ENCODE data around the gene PPP1R37. TPM values are rescaled to one million over a fixed set of nuclear protein-coding genes. Genes with fewer than 3 reads are reported as not detected.

Gene PPP1R37, protein sequence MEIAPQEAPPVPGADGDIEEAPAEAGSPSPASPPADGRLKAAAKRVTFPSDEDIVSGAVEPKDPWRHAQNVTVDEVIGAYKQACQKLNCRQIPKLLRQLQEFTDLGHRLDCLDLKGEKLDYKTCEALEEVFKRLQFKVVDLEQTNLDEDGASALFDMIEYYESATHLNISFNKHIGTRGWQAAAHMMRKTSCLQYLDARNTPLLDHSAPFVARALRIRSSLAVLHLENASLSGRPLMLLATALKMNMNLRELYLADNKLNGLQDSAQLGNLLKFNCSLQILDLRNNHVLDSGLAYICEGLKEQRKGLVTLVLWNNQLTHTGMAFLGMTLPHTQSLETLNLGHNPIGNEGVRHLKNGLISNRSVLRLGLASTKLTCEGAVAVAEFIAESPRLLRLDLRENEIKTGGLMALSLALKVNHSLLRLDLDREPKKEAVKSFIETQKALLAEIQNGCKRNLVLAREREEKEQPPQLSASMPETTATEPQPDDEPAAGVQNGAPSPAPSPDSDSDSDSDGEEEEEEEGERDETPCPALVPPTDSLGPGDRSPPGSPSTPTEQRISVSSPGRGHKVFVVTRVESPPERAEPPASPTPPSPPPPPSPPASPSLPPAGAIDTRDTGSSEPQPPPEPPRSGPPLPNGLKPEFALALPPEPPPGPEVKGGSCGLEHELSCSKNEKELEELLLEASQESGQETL
- total RNA-seq (2022): 45.7 and 59.7 TPM in 2 replicates
- Bru-seq, nascent RNA: percentile 77 among the genes with signal in this experiment
- percentile 84 among the genes with signal in this experiment for BruChase-seq, experiment 1, labeled RNA remaining after a 6-hour chase
- percentile 83 among the genes with signal in this experiment for BruChase-seq, experiment 2, labeled RNA remaining after a 2-hour chase
- long read RNA-seq, partial matches to known transcripts: 1 of 2 reads
- long read RNA-seq, other reads (novel, unspliced or antisense): 0 of 2 reads

DNA sequence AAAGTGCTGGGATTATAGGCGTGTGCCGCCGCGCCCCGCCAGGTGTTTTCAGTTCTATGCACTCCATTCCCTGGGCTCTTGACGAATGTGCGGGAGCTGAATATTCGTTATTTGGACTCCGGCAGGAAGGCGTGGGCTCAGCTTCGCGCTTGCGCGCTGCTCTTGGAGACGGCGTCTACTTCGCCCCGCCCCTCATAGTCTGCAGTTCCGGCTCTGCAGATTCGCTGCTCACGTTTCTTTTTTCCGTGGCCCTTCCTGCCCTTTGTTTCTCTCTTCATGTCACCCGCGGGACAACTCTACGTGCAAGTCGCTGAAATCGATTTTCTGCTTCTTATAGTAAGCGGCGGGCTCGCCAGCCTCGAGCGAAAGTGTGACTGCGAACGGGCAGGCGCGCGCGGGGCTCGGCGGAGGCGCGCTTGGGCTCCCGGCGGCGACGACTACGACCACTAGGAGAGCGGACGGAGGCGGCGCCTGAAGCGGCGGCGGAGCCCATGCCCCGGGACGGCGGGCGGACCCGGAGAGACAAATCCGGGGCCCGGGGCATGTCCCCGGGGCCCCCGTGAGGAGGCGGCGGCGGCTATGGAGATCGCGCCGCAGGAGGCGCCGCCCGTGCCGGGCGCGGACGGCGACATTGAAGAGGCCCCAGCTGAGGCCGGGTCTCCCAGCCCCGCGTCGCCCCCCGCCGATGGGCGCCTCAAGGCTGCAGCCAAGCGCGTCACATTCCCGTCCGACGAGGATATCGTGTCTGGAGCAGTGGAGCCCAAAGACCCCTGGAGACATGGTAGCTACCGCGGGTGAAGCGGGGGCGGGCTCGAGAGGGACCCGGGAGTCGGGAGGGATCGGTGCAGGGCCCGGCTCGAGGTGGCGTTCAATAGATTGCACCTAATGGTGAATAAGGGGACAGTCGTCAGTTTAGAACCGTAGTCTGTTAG, at the start of gene PPP1R37:
TSS of gene PPP1R37 (plus strand) at position 433 of the 932 bp plus-strand sequence. CDS start at position 580, 147 bp downstream.
- Mint-ChIP-seq H3K27ac (ENCODE audit: unreplicated experiment) (peak within 1 kb of the TSS; percentile 96), H3K4me3 (ENCODE audit: low read depth, unreplicated experiment) (peak within 1 kb of the TSS; percentile 77), H3K4me1 (ENCODE audit: low read depth, unreplicated experiment) (peaks cover 43% of the 10 kb centered on the region), H3K27me3 (ENCODE audit: unreplicated experiment) (no peaks in the 10 kb centered on the region), H3K36me3 (ENCODE audit: insufficient read depth, unreplicated experiment) (peaks cover 77% of the 10 kb centered on the region), H3K9me3 (ENCODE audit: low read depth, unreplicated experiment) (no peaks in the 10 kb centered on the region)
- BruUV-seq (replicated peaks): no TSS peak
- peak; percentile 96 for DNase-seq
- intact Hi-C loops (cut with micrococcal nuclease; ENCODE audit: unreplicated experiment): loop anchor here (5.0 kb wide), 1 partner anchor 34 kb away; no protein-coding TSS in a partner anchor
- TF ChIP-seq, protein P1, sequence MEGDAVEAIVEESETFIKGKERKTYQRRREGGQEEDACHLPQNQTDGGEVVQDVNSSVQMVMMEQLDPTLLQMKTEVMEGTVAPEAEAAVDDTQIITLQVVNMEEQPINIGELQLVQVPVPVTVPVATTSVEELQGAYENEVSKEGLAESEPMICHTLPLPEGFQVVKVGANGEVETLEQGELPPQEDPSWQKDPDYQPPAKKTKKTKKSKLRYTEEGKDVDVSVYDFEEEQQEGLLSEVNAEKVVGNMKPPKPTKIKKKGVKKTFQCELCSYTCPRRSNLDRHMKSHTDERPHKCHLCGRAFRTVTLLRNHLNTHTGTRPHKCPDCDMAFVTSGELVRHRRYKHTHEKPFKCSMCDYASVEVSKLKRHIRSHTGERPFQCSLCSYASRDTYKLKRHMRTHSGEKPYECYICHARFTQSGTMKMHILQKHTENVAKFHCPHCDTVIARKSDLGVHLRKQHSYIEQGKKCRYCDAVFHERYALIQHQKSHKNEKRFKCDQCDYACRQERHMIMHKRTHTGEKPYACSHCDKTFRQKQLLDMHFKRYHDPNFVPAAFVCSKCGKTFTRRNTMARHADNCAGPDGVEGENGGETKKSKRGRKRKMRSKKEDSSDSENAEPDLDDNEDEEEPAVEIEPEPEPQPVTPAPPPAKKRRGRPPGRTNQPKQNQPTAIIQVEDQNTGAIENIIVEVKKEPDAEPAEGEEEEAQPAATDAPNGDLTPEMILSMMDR (IDR thresholded peaks at IDR 0.05; ENCODE audit: unreplicated experiment): no peak
- CTCF ChIA-PET: interaction anchor here (0.6 to 2.1 kb wide), 15 partner anchors 8 to 550 kb away, joined by 3 to 19 read pairs (median 4); no protein-coding TSS in a partner anchor

DNA sequence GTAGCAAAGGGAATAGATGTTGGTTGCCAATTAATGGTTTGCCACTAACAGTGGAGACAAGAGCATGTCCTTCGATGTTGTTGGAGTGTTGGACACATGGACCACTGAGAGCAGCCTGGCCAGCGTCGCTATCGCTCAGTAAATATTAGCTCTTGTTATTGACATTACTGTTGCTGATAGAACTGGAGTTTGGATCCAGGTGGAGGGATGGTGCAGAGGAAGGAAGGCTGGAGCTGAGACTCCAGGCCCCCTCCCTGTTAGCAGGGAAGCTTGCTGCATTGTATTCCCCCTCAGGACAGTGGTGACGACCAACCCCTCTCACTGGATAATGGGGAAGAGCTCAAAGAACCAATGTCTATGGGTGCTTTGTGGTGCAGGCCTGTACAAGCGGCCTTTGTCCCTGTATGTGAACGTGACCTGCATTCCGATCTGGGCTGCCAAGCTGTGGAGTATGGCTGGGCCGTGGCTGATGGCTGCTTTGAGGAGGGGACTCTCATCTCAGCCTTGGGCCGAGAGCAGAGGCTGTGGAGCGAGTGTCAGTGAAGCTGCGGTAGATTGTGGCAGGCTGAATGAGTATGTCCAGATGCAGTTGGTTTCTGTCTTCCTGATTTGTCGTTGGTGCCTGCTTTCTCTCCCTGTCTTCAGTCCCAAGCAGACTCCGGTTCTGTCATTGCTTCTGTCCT, 47.2 kb upstream of the PPP1R37 start:
- Mint-ChIP-seq H3K4me3 (ENCODE audit: low read depth, unreplicated experiment) (no peak overlapping the region), H3K9me3 (ENCODE audit: low read depth, unreplicated experiment) (no peaks in the 10 kb centered on the region), H3K27ac (ENCODE audit: unreplicated experiment) (no peak overlapping the region), H3K36me3 (ENCODE audit: insufficient read depth, unreplicated experiment) (peaks cover 54% of the 10 kb centered on the region), H3K27me3 (ENCODE audit: unreplicated experiment) (no peaks in the 10 kb centered on the region), H3K4me1 (ENCODE audit: low read depth, unreplicated experiment) (peaks cover 13% of the 10 kb centered on the region)
- intact Hi-C loops (cut with micrococcal nuclease; ENCODE audit: unreplicated experiment): no loop called here
- CTCF ChIA-PET: interaction anchor here (1.2 kb wide), 1 partner anchor 14 kb away, joined by 3 read pairs; no protein-coding TSS in a partner anchor
- no peak for DNase-seq
- TF ChIP-seq, protein P1 (IDR thresholded peaks at IDR 0.05; ENCODE audit: unreplicated experiment): no peak
- BruUV-seq (replicated peaks): no TSS peak

DNA sequence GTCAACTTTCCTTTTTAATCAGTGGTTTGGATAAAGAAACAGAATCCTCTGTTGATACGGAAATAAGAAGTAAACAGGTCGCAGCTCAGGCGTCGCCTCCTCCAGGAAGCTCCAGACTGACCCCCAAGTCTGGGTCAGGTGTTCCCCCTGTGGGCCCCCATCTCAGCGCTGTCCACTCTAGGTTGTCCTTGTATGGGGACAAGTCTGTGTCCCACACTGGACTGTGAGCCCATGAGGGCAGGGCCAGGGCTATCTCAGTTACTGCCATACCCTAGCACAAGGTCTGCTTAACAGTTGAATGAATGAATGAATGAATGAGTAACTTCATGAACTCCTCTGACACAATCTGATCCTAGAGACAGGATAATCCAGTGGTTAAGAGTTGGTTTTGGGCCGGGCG, 46.6 kb upstream of the PPP1R37 start:
- DNase-seq: no peak
- no peaks in the 10 kb centered on the region for H3K27me3 Mint-ChIP-seq (ENCODE audit: unreplicated experiment)
- TF ChIP-seq, protein P1 (IDR thresholded peaks at IDR 0.05; ENCODE audit: unreplicated experiment): no peak
- H3K9me3 Mint-ChIP-seq (ENCODE audit: low read depth, unreplicated experiment): no peaks in the 10 kb centered on the region
- peaks cover 8% of the 10 kb centered on the region for H3K4me1 Mint-ChIP-seq (ENCODE audit: low read depth, unreplicated experiment)
- H3K27ac Mint-ChIP-seq (ENCODE audit: unreplicated experiment): no peak overlapping the region
- CTCF ChIA-PET: interaction anchor here (1.2 kb wide), 1 partner anchor 13 kb away, joined by 3 read pairs; no protein-coding TSS in a partner anchor
- no peak overlapping the region for H3K4me3 Mint-ChIP-seq (ENCODE audit: low read depth, unreplicated experiment)
- intact Hi-C loops (cut with micrococcal nuclease; ENCODE audit: unreplicated experiment): no loop called here
- no TSS peak for BruUV-seq (replicated peaks)
- peaks cover 50% of the 10 kb centered on the region for H3K36me3 Mint-ChIP-seq (ENCODE audit: insufficient read depth, unreplicated experiment)

Measured in Calu3 (cell line).